Stimulated activated CD4-positive, alpha-beta T cell treated with anti-CD3 and anti-CD28 coated beads, Interleukin-15, amount 100 ng/mL, for 1 hour (primary cell): ENCODE data around the gene ERGIC1.
A peak's percentile ranks its signal among the peaks of the same experiment; 100 is the strongest.

Source experiments
- DNase-seq, 2 donors: peaks; one replicate each; pipeline ENCODE4 v3.0.0-alpha.2; 2020; ENCODE audit warnings: low read depth in 1 of 2, low spot score in 1 of 2

ERGIC1 gene

GRCh38 chr5:172973127-172973916 lies 139.3 kb downstream of the ERGIC1 start:
- no peak for DNase-seq

- no peak for DNase-seq
Measured at GRCh38 chr5:172973931-172974330, 139.9 kb downstream of the ERGIC1 start.

- DNase-seq, result no peak
Measured at GRCh38 chr5:172975289-172975688, 141.2 kb downstream of the ERGIC1 start.

- no peak for DNase-seq
Measured at GRCh38 chr5:172979778-172980177, 145.7 kb downstream of the ERGIC1 start.

GRCh38 chr5:172981931-172982330 lies 147.9 kb downstream of the ERGIC1 start:
- DNase-seq, result no peak

- peak; percentile 85 to 94 for DNase-seq
Measured at GRCh38 chr5:172983542-172984243, 149.6 kb downstream of the ERGIC1 start, which contains the start of gene ATP6V0E1. ATP6V0E1 (plus strand) TSS chr5:172983771; CDS start chr5:172983861, 90 bp downstream.

GRCh38 chr5:172984244-172984953 lies 150.3 kb downstream of the ERGIC1 start:
- DNase-seq, result peak; percentile 48 to 57

GRCh38 chr5:172985596-172985995 lies 151.5 kb downstream of the ERGIC1 start:
- no peak for DNase-seq

GRCh38 chr5:172988276-172988675 lies 154.2 kb downstream of the ERGIC1 start:
- DNase-seq, result no peak

- no peak for DNase-seq
Measured at GRCh38 chr5:172990776-172991175, 156.7 kb downstream of the ERGIC1 start.

GRCh38 chr5:172994405-172994804 lies 160.4 kb downstream of the ERGIC1 start:
- no peak for DNase-seq

GRCh38 chr5:172999372-172999973 lies 165.4 kb downstream of the ERGIC1 start:
- DNase-seq, result no peak

GRCh38 chr5:172999974-173000373 lies 165.9 kb downstream of the ERGIC1 start:
- DNase-seq, result no peak

GRCh38 chr5:173001229-173001841 lies 167.3 kb downstream of the ERGIC1 start:
- DNase-seq, result no peak
